ENCODE results near the gene FBXO38.

The FBXO38 gene, protein sequence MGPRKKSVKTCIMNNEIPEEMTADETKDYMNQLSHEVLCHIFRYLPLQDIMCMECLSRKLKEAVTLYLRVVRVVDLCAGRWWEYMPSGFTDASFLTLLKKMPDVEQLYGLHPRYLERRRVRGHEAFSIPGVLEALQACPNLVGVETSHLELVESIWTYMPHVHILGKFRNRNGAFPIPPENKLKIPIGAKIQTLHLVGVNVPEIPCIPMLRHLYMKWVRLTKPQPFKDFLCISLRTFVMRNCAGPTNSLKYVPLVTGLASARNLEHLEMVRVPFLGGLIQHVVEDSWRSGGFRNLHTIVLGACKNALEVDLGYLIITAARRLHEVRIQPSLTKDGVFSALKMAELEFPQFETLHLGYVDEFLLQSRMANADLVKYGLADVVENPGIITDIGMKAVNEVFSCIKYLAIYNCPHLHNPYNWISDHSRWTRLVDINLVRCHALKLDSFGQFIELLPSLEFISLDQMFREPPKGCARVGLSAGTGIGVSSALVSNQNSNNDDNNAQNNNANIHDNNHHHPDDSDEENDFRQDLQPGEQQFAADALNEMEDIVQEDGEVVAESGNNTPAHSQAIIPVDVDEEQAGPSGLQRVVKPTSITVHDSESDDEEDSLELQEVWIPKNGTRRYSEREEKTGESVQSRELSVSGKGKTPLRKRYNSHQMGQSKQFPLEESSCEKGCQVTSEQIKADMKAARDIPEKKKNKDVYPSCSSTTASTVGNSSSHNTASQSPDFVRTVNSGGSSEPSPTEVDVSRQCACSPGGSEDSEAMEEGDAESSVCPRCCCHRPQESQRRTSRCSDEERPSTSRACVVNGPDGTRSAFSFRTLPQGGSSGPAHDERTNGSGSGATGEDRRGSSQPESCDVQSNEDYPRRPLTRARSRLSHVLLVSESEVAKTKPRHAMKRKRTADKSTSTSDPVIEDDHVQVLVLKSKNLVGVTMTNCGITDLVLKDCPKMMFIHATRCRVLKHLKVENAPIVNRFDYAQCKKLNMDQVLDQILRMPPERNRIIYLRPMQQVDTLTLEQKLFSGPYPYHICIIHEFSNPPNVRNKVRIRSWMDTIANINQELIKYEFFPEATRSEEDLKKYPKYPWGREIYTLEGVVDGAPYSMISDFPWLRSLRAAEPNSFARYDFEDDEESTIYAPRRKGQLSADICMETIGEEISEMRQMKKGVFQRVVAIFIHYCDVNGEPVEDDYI

GRCh38 chr5:148383564-148384379, at the start of gene FBXO38:
FBXO38 (plus strand) TSS chr5:148383958; CDS start chr5:148394777, 10,819 bp downstream.
- DNase-seq: peak; percentile 94 to 96

DNA sequence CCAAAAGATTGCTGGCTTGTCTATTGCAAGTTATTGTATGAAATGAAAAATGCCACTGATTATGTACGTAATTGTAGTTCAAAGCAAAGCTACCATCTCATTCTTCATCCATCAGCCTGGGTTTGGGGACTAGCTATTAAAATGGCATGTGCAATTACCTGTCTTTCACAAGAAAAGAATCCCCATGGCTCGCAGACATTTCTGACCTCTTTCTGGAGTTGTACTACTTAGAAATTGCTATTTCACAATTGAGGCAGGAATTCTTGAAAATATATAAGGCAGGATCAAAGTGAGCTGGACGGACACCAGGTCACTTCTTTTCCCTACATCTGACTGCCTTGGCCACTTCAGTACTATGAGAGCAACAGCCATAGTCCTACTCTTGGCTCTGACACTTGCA, 48.5 kb upstream of the FBXO38 start, which contains the start of gene SPINK9:
Gene SPINK9 (plus strand): TSS at position 301 of the 400 bp plus-strand sequence. CDS start 55 bp downstream, at position 356.
- DNase-seq: no peak

DNA sequence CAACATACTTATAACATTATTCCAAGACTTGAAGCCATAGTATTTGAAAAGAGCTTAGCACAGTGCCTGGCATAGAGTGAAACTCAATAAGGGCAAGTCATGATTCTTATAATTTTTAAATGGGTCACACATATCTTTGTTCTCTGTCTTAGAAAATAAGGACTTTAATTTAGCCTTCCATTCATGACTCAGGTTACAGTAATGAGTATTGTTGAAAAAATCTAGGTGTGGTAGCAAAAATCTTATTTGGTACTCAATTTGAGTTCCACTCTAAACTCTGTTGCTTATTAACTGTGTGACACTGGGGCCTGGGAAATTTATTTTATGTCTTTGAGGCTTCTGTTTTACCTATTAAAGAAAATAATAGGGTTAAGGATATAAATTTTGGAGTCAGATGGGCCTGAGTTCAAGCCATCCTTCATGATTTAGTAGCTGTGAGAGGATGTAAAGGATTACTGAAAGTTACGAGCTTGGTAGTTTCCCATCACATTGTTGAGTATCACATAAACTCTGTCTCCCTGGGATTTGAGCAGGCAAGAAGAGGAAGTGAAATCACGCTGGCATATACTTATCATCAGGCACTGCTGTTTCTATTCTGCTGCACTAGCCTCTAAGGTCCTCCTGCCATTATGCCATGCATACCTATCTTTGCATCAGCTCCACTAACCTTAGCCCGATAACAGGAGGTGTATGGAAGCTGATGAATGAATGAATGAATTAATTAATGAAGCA, 46.9 kb upstream of the FBXO38 start:
- DNase-seq: no peak

DNA sequence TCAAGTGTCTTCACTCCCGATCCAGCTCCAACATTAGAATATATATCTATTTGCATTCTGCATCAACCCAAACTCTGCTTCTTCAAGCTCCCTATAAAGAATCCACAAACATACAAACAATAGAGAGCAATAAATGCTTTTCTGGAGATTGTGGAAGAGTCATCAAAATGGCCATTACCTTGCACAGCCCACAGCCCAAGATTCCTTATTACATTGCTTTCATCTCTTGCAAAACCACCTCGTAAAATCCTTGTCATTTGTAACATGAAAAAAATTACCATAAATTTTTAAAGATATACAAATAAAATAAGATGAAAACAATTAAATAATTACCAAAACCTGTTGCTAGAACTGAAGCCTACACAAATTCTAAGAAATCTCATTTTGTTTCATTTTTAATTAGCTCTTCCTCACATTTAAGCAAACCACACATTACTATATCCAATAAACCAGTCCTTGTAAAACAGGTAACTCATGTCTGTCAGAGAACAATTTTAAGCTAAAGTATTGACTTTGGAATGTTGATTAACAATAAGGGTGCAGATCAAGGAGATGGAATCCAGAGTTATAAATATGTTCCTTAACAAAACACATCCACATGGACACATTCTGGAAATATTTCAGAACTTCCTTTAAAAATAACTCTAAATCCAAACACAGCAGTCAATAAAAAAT, 41.2 kb upstream of the FBXO38 start:
- no peak for DNase-seq

GRCh38 chr5:148343046-148343407, 40.7 kb upstream of the FBXO38 start:
- DNase-seq: no peak

DNA sequence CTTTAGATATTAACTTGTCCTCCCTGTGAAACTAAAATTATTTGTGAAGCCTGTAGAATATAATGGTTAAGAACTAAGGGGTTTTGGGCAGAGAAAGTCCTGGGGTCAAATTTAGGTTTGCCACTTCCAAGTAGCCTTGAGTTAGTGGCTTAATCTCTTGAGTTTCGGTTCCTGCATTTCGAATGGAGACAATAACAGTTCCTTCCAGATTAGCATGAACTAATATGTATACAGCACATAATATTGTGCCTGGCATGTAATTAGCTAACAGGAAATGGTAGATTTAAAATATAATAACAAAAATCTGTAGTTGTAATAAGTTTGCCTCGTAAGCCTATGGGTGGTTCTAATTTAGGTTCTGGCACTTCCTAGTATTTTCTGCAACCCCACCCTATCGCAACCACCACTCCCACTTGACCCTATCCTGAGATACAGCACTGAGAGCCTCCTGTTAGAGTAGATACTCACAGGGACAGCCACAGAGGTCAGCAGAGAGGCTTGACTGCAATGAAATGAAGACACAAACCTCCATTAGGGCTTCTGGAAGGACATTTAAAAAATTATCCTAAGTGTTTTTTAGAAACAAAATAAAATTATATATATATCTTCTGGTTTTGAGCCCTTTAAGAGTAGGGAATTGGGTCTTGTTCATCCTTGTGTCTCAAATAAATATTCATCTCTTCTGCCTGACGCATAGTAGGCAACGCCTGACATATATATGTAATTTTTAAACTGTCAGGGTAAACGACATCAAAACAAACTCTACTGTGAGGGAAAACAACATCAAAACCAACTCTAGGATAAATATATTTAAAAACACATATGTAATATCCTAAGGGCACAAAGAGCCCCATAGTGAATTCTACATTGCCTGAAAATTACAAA, 39.9 kb upstream of the FBXO38 start:
- DNase-seq: no peak

DNA sequence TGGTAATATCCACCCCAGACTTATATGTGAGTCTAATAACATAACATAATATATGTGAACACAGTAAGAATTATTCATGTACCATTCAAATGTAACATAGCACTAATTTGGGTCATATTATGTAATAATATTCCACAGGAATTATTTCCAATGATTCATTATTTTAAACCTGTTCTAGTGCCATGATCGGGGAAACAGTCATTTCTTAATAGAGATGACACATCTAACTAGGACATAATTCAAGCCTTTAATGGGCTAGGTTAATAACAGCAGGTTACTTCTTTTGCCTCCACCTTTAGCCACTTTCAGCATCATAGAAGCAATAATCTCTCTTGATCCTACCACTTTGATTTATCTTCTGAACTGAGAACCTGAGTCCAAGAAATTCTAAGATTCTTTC, 36.1 kb upstream of the FBXO38 start:
- no peak for DNase-seq

- no peak for DNase-seq
Measured at GRCh38 chr5:148352696-148353095, 31.1 kb upstream of the FBXO38 start.

DNA sequence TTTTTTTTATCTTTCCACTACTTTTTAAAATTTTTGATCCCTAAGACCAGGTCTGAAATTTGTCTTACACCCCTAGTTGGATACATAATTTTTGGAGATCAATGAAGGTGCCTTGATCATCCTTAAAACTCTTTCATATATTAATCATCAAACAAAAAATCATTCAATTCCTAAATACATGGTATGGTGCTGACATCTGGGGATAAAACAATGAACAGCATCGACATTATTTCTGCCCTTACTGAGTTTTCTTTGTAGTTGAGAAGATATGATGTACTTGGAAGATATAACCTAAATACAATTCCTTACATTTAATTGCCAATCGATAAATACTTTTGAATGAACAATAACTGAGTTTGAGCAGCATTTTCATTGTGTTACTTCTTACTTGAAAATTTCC, 30.1 kb upstream of the FBXO38 start:
- DNase-seq: no peak

GRCh38 chr5:148364343-148364742, 19.4 kb upstream of the FBXO38 start:
- no peak for DNase-seq

DNA sequence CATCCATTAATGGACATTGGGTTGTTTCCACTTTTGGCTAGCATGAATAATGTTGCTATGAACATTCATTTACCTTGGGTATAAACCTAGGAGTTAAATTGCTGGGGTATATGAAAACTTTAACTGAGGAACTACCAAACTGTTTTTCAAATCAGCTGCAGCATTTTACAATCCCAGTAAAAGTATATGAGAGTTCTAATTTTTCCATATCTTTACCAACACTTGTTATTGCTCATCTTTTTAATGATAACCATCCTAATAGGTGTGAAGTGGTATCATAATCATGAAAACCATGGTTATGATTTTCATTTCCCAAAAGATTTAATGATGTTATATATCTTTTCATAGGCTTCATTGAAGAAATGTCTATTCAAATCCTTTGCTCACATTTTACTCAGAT, 15.5 kb upstream of the FBXO38 start:
- DNase-seq: no peak

DNA sequence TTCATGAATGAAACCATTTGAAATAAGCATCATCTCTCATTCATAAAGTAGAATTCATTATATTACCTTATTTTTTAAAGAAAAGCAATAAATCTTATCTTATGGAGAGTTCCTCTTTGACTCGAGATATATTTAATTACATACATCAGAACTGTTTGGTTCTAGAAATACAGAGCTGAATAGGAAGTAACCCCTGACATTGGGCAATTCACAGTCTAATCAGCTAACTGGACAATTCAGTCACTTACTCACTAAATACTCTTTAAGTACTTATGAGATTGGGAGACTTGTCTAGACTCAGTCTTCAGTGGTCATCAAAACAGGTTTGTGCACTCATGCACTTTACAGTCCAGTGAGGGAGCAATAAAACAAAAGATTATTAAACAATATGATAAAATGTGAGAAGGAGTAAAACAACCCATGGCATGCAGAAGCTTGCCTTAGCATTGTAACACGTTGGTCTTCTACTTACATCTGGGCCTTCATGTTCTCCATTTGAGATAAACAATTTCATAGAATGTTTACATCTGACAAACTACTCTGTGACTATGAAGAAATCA, 11.5 kb upstream of the FBXO38 start:
- DNase-seq: no peak

DNA sequence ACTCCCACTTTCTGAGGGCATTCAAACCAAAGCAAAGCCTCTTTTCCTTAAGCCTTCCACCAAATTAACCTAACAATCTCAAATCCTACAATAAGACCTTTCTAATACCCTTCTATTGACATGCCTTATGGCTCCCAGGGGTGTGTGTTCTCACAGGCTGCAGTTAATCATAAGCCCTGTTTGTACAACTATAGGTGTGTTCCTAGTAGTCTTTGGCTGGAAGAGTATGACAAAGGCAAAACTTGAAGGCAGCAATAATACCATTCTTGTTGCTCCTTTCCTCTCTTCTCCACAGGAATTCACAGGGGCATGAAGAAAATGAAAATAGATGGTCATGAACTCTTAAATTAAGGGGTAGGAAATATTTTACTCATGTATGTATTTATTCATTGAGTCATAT, 10.9 kb upstream of the FBXO38 start:
- no peak for DNase-seq

GRCh38 chr5:148374690-148375360, 8.9 kb upstream of the FBXO38 start:
- DNase-seq: peak; percentile 20 to 44

DNA sequence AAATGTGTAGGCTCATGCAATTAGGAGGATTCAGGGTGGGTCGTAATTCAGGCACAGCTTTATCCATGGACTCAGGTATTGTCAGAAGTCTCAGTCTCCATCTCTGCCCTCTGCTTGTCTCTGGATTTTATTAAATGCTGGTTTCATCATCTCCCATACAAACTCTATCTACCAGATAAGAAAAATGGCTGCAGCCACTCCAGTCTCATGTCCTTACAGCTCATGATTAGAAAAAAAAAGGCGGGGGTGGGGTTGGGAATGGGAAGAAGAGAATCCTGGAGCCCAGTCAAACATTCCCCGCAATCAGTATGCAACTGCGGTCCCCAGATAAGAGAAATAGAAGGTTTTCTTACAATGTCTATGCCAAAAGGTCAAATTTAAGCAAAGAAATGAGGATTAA, 7.6 kb upstream of the FBXO38 start:
- no peak for DNase-seq

- DNase-seq: no peak
Measured at GRCh38 chr5:148378670-148379069, 5.1 kb upstream of the FBXO38 start.

DNA sequence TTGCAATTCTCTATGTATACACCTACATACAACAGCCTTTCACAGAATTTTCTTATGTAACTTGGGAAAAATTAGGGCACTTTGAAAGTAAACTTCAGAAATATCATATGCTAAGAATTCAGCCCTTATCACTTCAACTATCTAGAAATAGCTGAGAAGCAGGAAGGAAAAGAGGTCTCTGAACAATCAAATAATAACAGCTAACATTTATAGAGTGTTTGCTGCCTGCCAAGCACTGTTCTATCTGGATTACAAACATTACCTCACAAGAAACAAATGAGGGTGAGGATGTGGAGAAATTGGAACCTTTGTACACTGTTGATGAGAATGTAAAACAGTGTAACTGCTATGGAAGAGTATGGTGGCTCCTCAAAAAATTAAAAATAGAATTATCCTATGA, 4.4 kb upstream of the FBXO38 start:
- no peak for DNase-seq

- no peak for DNase-seq
Measured at GRCh38 chr5:148381906-148382305, 1.9 kb upstream of the FBXO38 start.

GRCh38 chr5:148382961-148383360, 797 bp upstream of the FBXO38 start:
- DNase-seq: no peak

Data from NCI-H446 (cell line).